Right lobe of liver (tissue), 4 donors: ENCODE data around the gene SLC29A3.

Experiments
- POLR2A ChIP-seq: fragments of 450-650 bp; IDR thresholded peaks from one replicate; pipeline ENCODE4 v1.6.1; 2017; ENCODE audit warnings: antibody characterized with exemption, mild to moderate bottlenecking
- TF ChIP-seq, protein P1 (sequence below), 4 donors: fragments of 200-600 bp in 3 of 4; fragments of 450-650 bp in 1 of 4; IDR thresholded peaks; one replicate each; pipeline versions ENCODE4 v1.5.1 to v1.8.0; 2016 to 2022; ENCODE audit warnings: antibody characterized with exemption in 4 of 4, mild to moderate bottlenecking in 2 of 4
- donor health status: DM: no; HTN: no; CAD: no.
- donor health status: DM: no; HTN: no; CAD: no.
- donor health status: DM: no; HTN: yes; CAD: no.

DNA sequence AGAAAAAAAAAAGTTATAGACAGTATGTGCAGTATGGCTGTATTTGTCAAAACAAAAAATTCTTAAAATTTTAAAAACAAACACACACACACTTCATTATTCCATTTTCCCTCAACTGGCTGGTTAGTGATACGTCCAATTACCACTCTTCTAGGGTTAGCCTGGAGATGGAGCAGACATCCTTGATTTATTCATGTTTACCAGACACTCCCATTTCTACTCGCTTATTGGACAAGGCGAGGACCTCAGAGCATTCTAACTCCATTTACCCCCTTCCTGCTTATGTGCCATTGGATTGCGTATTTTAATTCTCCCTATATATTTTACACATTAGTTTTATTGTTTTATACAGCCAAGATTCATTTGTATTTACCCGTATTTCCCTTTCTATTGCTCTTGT is 69.1 kb downstream of the SLC29A3 start:
- no peak for TF ChIP-seq POLR2A
- TF ChIP-seq, protein P1, sequence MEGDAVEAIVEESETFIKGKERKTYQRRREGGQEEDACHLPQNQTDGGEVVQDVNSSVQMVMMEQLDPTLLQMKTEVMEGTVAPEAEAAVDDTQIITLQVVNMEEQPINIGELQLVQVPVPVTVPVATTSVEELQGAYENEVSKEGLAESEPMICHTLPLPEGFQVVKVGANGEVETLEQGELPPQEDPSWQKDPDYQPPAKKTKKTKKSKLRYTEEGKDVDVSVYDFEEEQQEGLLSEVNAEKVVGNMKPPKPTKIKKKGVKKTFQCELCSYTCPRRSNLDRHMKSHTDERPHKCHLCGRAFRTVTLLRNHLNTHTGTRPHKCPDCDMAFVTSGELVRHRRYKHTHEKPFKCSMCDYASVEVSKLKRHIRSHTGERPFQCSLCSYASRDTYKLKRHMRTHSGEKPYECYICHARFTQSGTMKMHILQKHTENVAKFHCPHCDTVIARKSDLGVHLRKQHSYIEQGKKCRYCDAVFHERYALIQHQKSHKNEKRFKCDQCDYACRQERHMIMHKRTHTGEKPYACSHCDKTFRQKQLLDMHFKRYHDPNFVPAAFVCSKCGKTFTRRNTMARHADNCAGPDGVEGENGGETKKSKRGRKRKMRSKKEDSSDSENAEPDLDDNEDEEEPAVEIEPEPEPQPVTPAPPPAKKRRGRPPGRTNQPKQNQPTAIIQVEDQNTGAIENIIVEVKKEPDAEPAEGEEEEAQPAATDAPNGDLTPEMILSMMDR (IDR thresholded peaks at IDR 0.05): no peak
